Measurements from ENCODE around the gene SNAPC2. TPM values are rescaled to one million over a fixed set of nuclear protein-coding genes. Genes with fewer than 3 reads are reported as not detected.

SNAPC2 gene
- total and polyA plus RNA-seq, 2 of the 13 experiments (the other 11 are each of a cell fraction or from before 2014, with no cell fraction given) = 10.2 to 12.7 TPM

DNA sequence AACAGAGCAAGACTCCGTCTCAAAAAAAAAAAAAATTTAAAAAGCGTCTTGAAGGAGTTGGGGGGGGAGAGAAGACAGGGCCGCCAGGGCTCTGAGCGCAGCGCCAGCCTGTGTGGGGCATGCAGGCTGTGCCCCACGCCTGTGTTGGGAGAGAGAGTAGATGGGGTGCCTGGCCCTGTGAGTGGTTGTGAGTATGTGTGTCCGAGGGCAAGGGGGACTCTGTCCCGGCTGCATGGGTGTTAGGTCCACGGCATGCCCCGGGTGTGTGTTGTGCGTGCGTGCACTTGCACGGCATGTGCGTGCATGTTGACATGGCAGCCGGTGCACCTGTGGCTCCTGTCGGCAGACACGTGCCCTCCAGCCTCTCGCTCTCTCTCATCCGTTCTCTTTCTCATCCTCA is 13.0 kb upstream of the SNAPC2 start (continued):
- TF ChIP-seq, protein P1, sequence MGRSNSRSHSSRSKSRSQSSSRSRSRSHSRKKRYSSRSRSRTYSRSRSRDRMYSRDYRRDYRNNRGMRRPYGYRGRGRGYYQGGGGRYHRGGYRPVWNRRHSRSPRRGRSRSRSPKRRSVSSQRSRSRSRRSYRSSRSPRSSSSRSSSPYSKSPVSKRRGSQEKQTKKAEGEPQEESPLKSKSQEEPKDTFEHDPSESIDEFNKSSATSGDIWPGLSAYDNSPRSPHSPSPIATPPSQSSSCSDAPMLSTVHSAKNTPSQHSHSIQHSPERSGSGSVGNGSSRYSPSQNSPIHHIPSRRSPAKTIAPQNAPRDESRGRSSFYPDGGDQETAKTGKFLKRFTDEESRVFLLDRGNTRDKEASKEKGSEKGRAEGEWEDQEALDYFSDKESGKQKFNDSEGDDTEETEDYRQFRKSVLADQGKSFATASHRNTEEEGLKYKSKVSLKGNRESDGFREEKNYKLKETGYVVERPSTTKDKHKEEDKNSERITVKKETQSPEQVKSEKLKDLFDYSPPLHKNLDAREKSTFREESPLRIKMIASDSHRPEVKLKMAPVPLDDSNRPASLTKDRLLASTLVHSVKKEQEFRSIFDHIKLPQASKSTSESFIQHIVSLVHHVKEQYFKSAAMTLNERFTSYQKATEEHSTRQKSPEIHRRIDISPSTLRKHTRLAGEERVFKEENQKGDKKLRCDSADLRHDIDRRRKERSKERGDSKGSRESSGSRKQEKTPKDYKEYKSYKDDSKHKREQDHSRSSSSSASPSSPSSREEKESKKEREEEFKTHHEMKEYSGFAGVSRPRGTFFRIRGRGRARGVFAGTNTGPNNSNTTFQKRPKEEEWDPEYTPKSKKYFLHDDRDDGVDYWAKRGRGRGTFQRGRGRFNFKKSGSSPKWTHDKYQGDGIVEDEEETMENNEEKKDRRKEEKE (IDR thresholded peaks at IDR 0.05) = no peak
- TF ChIP-seq MYC (CRISPR knock-in tag; IDR thresholded peaks at IDR 0.05; ENCODE audit: borderline replicate concordance) (no peak), TP53 (CRISPR knock-in tag; conservative IDR thresholded peaks at IDR 0.05) (no peak), ZNF564 (CRISPR knock-in tag; IDR thresholded peaks at IDR 0.05) (no peak), ZNF746 (CRISPR knock-in tag; IDR thresholded peaks at IDR 0.05) (no peak), MED1 (CRISPR knock-in tag; IDR thresholded peaks at IDR 0.05) (no peak)

DNA sequence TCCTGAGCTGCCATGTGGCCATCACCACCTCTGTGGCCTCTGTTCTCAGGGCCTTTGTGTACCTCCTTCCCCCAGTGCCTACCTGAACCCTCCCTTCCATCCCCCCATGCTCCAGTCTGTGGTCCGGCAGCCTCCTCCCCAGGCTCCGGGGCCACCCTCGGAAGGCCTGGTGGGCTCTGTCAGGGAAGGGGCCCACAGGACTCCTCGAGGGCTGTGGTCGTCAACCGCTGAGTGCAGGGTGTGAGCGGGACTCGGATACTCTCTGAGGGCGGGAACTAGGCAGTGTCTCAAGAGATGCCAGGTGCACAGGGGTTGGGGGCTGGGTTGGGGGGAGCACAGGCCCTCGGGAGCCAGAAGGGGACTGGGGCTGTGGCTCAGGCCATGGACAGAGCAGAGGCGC is 12.6 kb upstream of the SNAPC2 start:
- ATAC-seq (no peak), DNase-seq (ENCODE audit: low spot score) (no peak), FAIRE-seq (no peak)
- TF ChIP-seq NFE2 (CRISPR knock-in tag; IDR thresholded peaks at IDR 0.05) (no peak), KDM1A (CRISPR knock-in tag; IDR thresholded peaks at IDR 0.05) (no peak), ZBTB8A (CRISPR knock-in tag; IDR thresholded peaks at IDR 0.05; ENCODE audit: borderline replicate concordance, low read depth) (no peak), SMARCE1 (IDR thresholded peaks at IDR 0.05; ENCODE audit: borderline replicate concordance) (no peak), KLF9 (CRISPR knock-in tag; IDR thresholded peaks at IDR 0.05; ENCODE audit: low read depth) (no peak), KLF16 (CRISPR knock-in tag; IDR thresholded peaks at IDR 0.05) (no peak), AGO2 (optimal IDR thresholded peaks at IDR 0.05; ENCODE audit: low read depth, low read length) (peak; percentile 1), RBFOX2 (IDR thresholded peaks at IDR 0.05; ENCODE audit: low read depth, low read length) (peak; percentile 43; the same call in 1 of the 2 replicates)
- TF ChIP-seq, protein P2, sequence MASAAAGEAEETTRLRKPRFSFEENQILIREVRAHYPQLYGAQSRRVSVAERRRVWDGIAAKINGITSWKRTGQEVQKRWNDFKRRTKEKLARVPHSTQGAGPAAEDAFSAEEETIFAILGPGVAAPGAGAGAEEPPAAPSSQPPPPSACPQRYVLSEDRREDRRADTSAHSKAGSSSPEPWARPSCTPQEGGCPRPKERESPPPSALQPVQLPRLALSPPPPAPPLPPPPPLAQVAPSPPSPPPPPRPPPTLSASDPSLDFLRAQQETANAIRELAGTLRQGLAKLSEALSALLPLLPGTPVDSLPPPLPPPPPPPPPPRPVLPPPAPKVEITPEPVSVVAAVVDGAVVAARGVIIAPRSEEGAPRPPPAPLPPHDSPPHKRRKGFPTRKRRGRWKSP (CRISPR knock-in tag; IDR thresholded peaks at IDR 0.05) = no peak
- H2AFZ ChIP-seq (ENCODE audit: low read length) = no peak overlapping the region
- H3K4me2 ChIP-seq (ENCODE audit: low read depth, low read length) = no peak overlapping the region
- ChIA-PET CTCF (ENCODE audit: low intra/inter-chr PET ratio, low total read pairs) (no interaction called here), POLR2A (interaction anchor here (1.0 to 3.4 kb wide), 4 partner anchors 8 to 39 kb away, joined by 3 to 24 read pairs (median 3); partner anchors contain the start of gene SNAPC2)
- H3K36me3 ChIP-seq (replicated peaks in 1 of 2; ENCODE audit: control insufficient read depth in 1 of 2, insufficient read depth in 2 of 2, low read length in 2 of 2) = peaks cover 4 to 28% of the 10 kb centered on the region in 2 experiments; a peak in 4 of 5 replicates
- no peaks in the 10 kb centered on the region; a peak in 1 of 5 replicates for H3K27me3 ChIP-seq (ENCODE audit: control insufficient read depth in 1 of 2, insufficient read depth in 2 of 2, low read length in 2 of 2)
- in situ Hi-C loops (cut with HindIII; ENCODE audit: extremely low pct_ligation_motif_present, low pct_unique_long_range_greater_than_20kb) = no loop called here
- H3K9me3 ChIP-seq (ENCODE audit: low read length) = no peaks in the 10 kb centered on the region
- intact Hi-C loops (cut with micrococcal nuclease; ENCODE audit: unreplicated experiment) = no loop called here
- H3K9ac ChIP-seq (ENCODE audit: insufficient read depth, low read depth, low read length) = no peak overlapping the region
- peaks cover 13% of the 10 kb centered on the region; the same call in 1 of the 2 replicates for H4K20me1 ChIP-seq (ENCODE audit: insufficient read depth, low read length)
- BruUV-seq (replicated peaks) = no TSS peak
- no peak overlapping the region for H3K4me3 ChIP-seq (replicated peaks in 1 of 3; ENCODE audit: insufficient read depth in 1 of 3, low read depth in 2 of 3, low read length in 3 of 3)
- peaks cover 29% of the 10 kb centered on the region for H3K4me1 ChIP-seq (ENCODE audit: insufficient read depth, low read length)
- no peak overlapping the region for H3K27ac ChIP-seq (ENCODE audit: extremely low read length, insufficient read depth, low read length)
- H3K79me2 ChIP-seq (ENCODE audit: insufficient read depth, low read length) = peaks cover 27% of the 10 kb centered on the region
- WGBS (ENCODE audit: low lambda C conversion rate) = 98% methylated on average over 11 of the region's 11 CpGs
